CD14-positive monocyte (primary cell): ENCODE data around the gene ATXN2. TPM values are rescaled to one million over a fixed set of nuclear protein-coding genes. Genes with fewer than 3 reads are reported as not detected.
"Not testable (repeated sequence)": the region's sequence is repeated elsewhere in the genome, so short reads cannot be mapped to it uniquely, and the experiment has no call there.

Experiments used
- DNase-seq, 3 donors: peaks; one replicate each; pipeline ENCODE4 v3.0.0-alpha.2; 2011 to 2022
- H2AFZ ChIP-seq: 2 replicates; pipeline ENCODE4 v1.6.0; 2012; ENCODE audit warnings: mild to moderate bottlenecking, low read depth, low read length, inconsistent platforms; ENCODE audit not compliant: insufficient read depth, poor library complexity, severe bottlenecking
- H3K27ac ChIP-seq, 2 donors: 1 replicate in 1 of 2; 2 replicates in 1 of 2; pipeline ENCODE4 v1.5.1; 2012 to 2013; ENCODE audit warnings: low read length in 2 of 2, control low read depth in 1 of 2, inconsistent platforms in 1 of 2, low read depth in 1 of 2, mild to moderate bottlenecking in 1 of 2
- H3K27me3 ChIP-seq, 2 donors: one replicate each; pipeline versions ENCODE4 v1.6.0 to v1.6.1; 2011 to 2013; ENCODE audit warnings: low read length in 2 of 2; ENCODE audit not compliant: control insufficient read depth in 2 of 2, insufficient read depth in 2 of 2
- H3K36me3 ChIP-seq, 2 donors: replicated peaks in 1 of 2; 1 replicate in 1 of 2; 2 replicates in 1 of 2; pipeline versions ENCODE4 v1.5.1 to v1.6.1; 2012 to 2013; ENCODE audit warnings: low read length in 2 of 2, control low read depth in 1 of 2, inconsistent platforms in 1 of 2, mild to moderate bottlenecking in 1 of 2; ENCODE audit not compliant: insufficient read depth in 2 of 2, control insufficient read depth in 1 of 2
- H3K4me1 ChIP-seq, 2 donors: 1 replicate in 1 of 2; 2 replicates in 1 of 2; pipeline versions ENCODE4 v1.5.1 to v1.6.1; 2012 to 2013; ENCODE audit warnings: low read length in 2 of 2, control low read depth in 1 of 2, inconsistent platforms in 1 of 2, mild to moderate bottlenecking in 1 of 2, moderate library complexity in 1 of 2; ENCODE audit not compliant: insufficient read depth in 2 of 2, control insufficient read depth in 1 of 2
- H3K4me2 ChIP-seq: replicated peaks from 2 replicates; pipeline ENCODE3; 2012; ENCODE audit warnings: low read length, moderate library complexity, mild to moderate bottlenecking; ENCODE audit not compliant: poor library complexity, severe bottlenecking; ENCODE audit errors: extremely low read depth
- H3K4me3 ChIP-seq, 3 experiments: fragments of 200-600 bp in 1 of 3; sonication (generic) in 1 of 3; replicated peaks in 1 of 3; 1 replicate in 2 of 3; 2 replicates in 1 of 3; pipeline ENCODE4 v1.5.1; 2011 to 2013; ENCODE audit warnings: low read length in 3 of 3, mild to moderate bottlenecking in 3 of 3, control low read depth in 2 of 3, low read depth in 2 of 3, inconsistent platforms in 1 of 3, moderate library complexity in 1 of 3
- H3K79me2 ChIP-seq: 2 replicates; pipeline ENCODE4 v1.6.0; 2012; ENCODE audit warnings: mild to moderate bottlenecking, control low read depth, inconsistent platforms, low read length, moderate library complexity; ENCODE audit not compliant: insufficient read depth
- H3K9ac ChIP-seq: 2 replicates; pipeline ENCODE4 v1.6.0; 2017; ENCODE audit warnings: low read length, mild to moderate bottlenecking; ENCODE audit not compliant: insufficient read depth, poor library complexity, severe bottlenecking
- H3K9me3 ChIP-seq, 2 donors: replicated peaks in 1 of 2; 1 replicate in 1 of 2; 2 replicates in 1 of 2; pipeline versions ENCODE4 v1.5.1 to v1.6.1; 2012 to 2013; ENCODE audit warnings: low read length in 2 of 2, control low read depth in 1 of 2; ENCODE audit not compliant: control insufficient read depth in 1 of 2, insufficient read depth in 1 of 2
- H4K20me1 ChIP-seq: 2 replicates; pipeline ENCODE4 v1.6.0; 2012; ENCODE audit warnings: mild to moderate bottlenecking, low read length, control low read depth, moderate library complexity; ENCODE audit not compliant: insufficient read depth
- H3K27ac Mint-ChIP-seq, 7 donors: one replicate each; pipeline ENCODE4 v1.8.0; 2020; ENCODE audit warnings: mild to moderate bottlenecking in 7 of 7, mixed read lengths in 7 of 7, moderate library complexity in 6 of 7, inconsistent platforms in 2 of 7
- H3K27me3 Mint-ChIP-seq, 3 donors: one replicate each; pipeline ENCODE4 v1.8.0; 2021 to 2022; ENCODE audit warnings: low read depth in 3 of 3, mild to moderate bottlenecking in 3 of 3, mixed read lengths in 3 of 3, moderate library complexity in 3 of 3, inconsistent platforms in 1 of 3
- H3K36me3 Mint-ChIP-seq, 2 donors: one replicate each; pipeline ENCODE4 v1.8.0; 2020; ENCODE audit warnings: mixed read lengths in 2 of 2, inconsistent platforms in 1 of 2, mild to moderate bottlenecking in 1 of 2
- H3K4me1 Mint-ChIP-seq: one replicate; pipeline ENCODE4 v1.8.0; 2020; ENCODE audit warnings: mild to moderate bottlenecking, mixed read lengths
- H3K4me3 Mint-ChIP-seq, 2 donors: one replicate each; pipeline ENCODE4 v1.8.0; 2020; ENCODE audit warnings: mild to moderate bottlenecking in 2 of 2, mixed read lengths in 2 of 2, moderate library complexity in 1 of 2
- H3K9me3 Mint-ChIP-seq, 7 donors: one replicate each; pipeline ENCODE4 v1.8.0; 2020 to 2022; ENCODE audit warnings: mixed read lengths in 7 of 7, mild to moderate bottlenecking in 6 of 7, moderate library complexity in 6 of 7, inconsistent platforms in 2 of 7
- CTCF ChIP-seq: fragments of 200-600 bp; IDR thresholded peaks from one replicate; pipeline ENCODE4 v1.8.0; 2022; ENCODE audit warnings: antibody characterized with exemption, mild to moderate bottlenecking
- WGBS: methylation state at CpG from one replicate; pipeline ENCODE4 v1.1.5; 2013; ENCODE audit warnings: missing lambda C conversion rate; ENCODE audit not compliant: insufficient coverage; 5-methylcytosine and 5-hydroxymethylcytosine counted together
- intact Hi-C, 2 donors: fragments of 100-400 bp; cut with micrococcal nuclease; formaldehyde crosslinking; loops; one replicate each; pipeline versions ENCODE4 v1.15.0 to v1.15.1; 2023
- polyA plus RNA-seq, 3 donors: library from polyadenylated mRNA; depleted of rRNA in 1 of 3; unstranded in 2 of 3; stranded (reverse) in 1 of 3; fragments of 300-500 nt in 2 of 3; fragments of >200 nt in 1 of 3; fragmentation: Illumina TruSeq in 2 of 3; gene quantifications; 1 replicate in 2 of 3; 2 replicates in 1 of 3; pipeline ENCODE4 v1.2.3, GENCODE V29; 2012 to 2021

ATXN2 gene
- polyA plus RNA-seq, 3 donors = 4.3 to 28.8 (median 11.9) TPM

GRCh38 chr12:111624540-111624939 lies 25.4 kb upstream of the ATXN2 start:
- H3K9me3 Mint-ChIP-seq = peaks cover 0 to 2% (median 0%) of the 10 kb centered on the region in 7 donors
- no peaks in the 10 kb centered on the region for H3K36me3 Mint-ChIP-seq
- DNase-seq = no peak
- Histone ChIP-seq H4K20me1 (no peaks in the 10 kb centered on the region), H3K9me3 (no peaks in the 10 kb centered on the region), H3K79me2 (no peaks in the 10 kb centered on the region), H3K36me3 (no peaks in the 10 kb centered on the region), H3K4me3 (no peak overlapping the region), H3K9ac (no peak overlapping the region), H2AFZ (no peak overlapping the region), H3K27me3 (no peaks in the 10 kb centered on the region), H3K4me2 (no peak overlapping the region), H3K27ac (no peak overlapping the region), H3K4me1 (no peaks in the 10 kb centered on the region)
- no peaks in the 10 kb centered on the region for H3K4me1 Mint-ChIP-seq
- H3K27me3 Mint-ChIP-seq = peaks cover 0 to 3% (median 0%) of the 10 kb centered on the region in 3 donors
- no CpG with 5 or more reads among the region's 8 CpGs for WGBS
- intact Hi-C loops = no loop called here
- H3K4me3 Mint-ChIP-seq = no peak overlapping the region
- no peak overlapping the region for H3K27ac Mint-ChIP-seq
- no peak for TF ChIP-seq CTCF

- whole genome bisulfite sequencing = 97% methylated on average over 9 of the region's 10 CpGs
- H3K79me2 ChIP-seq, H3K27ac ChIP-seq, H3K36me3 Mint-ChIP-seq, H2AFZ ChIP-seq, DNase-seq, H3K27me3 ChIP-seq, H4K20me1 ChIP-seq, H3K4me1 Mint-ChIP-seq, H3K4me3 Mint-ChIP-seq, H3K27me3 Mint-ChIP-seq, H3K4me3 ChIP-seq, H3K27ac Mint-ChIP-seq, H3K9me3 ChIP-seq, H3K4me2 ChIP-seq, H3K4me1 ChIP-seq, H3K9ac ChIP-seq, H3K9me3 Mint-ChIP-seq, H3K36me3 ChIP-seq, intact Hi-C loops: not testable (repeated sequence)
Observed at GRCh38 chr12:111617841-111618240, 18.7 kb upstream of the ATXN2 start.
